Astrocyte (in vitro differentiated cells and primary cell): ENCODE results near the gene ANXA1.

Experiments
- EZH2 ChIP-seq: IDR thresholded peaks from 2 replicates; pipeline ENCODE4 v1.6.1; 2012; ENCODE audit warnings: mild to moderate bottlenecking, low read length, inconsistent platforms; ENCODE audit not compliant: insufficient read depth
- TF ChIP-seq, protein P1 (sequence below): IDR thresholded peaks from 2 replicates; pipeline ENCODE4 v1.5.1; 2011; ENCODE audit warnings: low read depth, mild to moderate bottlenecking, inconsistent platforms, low read length, moderate library complexity; ENCODE audit not compliant: insufficient read depth

DNA sequence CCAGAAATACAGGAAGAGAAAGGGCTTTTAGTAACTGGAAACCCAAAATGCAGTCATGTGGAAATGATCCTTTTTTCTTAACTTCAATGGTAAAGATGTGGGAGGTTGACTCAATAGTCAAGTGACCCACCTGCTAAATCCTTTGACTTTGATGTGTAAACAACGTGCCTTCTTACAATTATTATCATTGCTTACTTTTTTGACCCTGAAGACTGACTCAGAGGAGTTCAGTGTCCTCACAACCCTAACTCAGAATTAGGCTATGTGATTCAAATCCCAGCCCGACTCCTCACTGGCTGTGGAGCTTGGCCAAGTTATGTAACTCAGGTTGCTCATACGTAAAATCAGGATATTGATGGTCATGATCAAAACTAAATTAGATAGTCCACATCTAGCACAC lies 27.9 kb downstream of the ANXA1 start:
- TF ChIP-seq, protein P1, sequence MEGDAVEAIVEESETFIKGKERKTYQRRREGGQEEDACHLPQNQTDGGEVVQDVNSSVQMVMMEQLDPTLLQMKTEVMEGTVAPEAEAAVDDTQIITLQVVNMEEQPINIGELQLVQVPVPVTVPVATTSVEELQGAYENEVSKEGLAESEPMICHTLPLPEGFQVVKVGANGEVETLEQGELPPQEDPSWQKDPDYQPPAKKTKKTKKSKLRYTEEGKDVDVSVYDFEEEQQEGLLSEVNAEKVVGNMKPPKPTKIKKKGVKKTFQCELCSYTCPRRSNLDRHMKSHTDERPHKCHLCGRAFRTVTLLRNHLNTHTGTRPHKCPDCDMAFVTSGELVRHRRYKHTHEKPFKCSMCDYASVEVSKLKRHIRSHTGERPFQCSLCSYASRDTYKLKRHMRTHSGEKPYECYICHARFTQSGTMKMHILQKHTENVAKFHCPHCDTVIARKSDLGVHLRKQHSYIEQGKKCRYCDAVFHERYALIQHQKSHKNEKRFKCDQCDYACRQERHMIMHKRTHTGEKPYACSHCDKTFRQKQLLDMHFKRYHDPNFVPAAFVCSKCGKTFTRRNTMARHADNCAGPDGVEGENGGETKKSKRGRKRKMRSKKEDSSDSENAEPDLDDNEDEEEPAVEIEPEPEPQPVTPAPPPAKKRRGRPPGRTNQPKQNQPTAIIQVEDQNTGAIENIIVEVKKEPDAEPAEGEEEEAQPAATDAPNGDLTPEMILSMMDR, result no peak
- TF ChIP-seq EZH2, result no peak
